HEK293 (cell line): Measurements from ENCODE around the gene GALC.

Source experiments
- CTCF ChIA-PET: fragments of 350-600 bp; formaldehyde crosslinking; extraction: SDS; loops from one replicate; lab custom pipeline; 2021; ENCODE audit warnings: antibody characterized with exemption; lab: Yijun Ruan, JAX
- POLR2A ChIA-PET: fragments of 300-600 bp; formaldehyde crosslinking; extraction: SDS; loops from one replicate; lab custom pipeline; 2020; ENCODE audit warnings: antibody characterized with exemption, inconsistent platforms; lab: Yijun Ruan, JAX
- H3K27ac ChIP-seq: fragments of 200-500 bp; sonication (Bioruptor generic); 2 replicates; pipeline ENCODE4 v1.5.1; 2014; ENCODE audit warnings: low read depth, low read length, control low read depth, inconsistent platforms; ENCODE audit errors: extremely low read depth
- H3K36me3 ChIP-seq, 2 experiments: fragments of 200-500 bp in 1 of 2; sonication (Bioruptor generic) in 1 of 2; 1 replicate in 1 of 2; 2 replicates in 1 of 2; pipeline ENCODE4 v1.5.1; 2014 to 2017; ENCODE audit warnings: inconsistent platforms in 2 of 2, low read length in 2 of 2; ENCODE audit not compliant: control insufficient read depth in 2 of 2, insufficient read depth in 1 of 2
- H3K4me1 ChIP-seq: fragments of 200-500 bp; sonication (Bioruptor generic); 2 replicates; pipeline ENCODE4 v1.5.1; 2014; ENCODE audit warnings: mild to moderate bottlenecking, low read length, inconsistent platforms; ENCODE audit not compliant: control insufficient read depth, insufficient read depth
- H3K4me3 ChIP-seq: 2 replicates; pipeline ENCODE4 v1.5.1; 2011; ENCODE audit warnings: low read depth, mild to moderate bottlenecking, control low read depth, low read length, moderate library complexity
- H3K9me3 ChIP-seq: fragments of 200-500 bp; sonication (Bioruptor generic); 2 replicates; pipeline ENCODE4 v1.5.1; 2014; ENCODE audit warnings: low read depth, low read length, inconsistent platforms; ENCODE audit not compliant: control insufficient read depth, insufficient read depth
- EGR2 ChIP-seq: fragments of 450-650 bp; formaldehyde crosslinking; IDR thresholded peaks from 2 replicates; pipeline ENCODE4 v1.5.1; 2016; ENCODE audit warnings: low read depth, missing biosample characterization, missing genetic modification characterization
- KLF8 ChIP-seq: fragments of 450-650 bp; formaldehyde crosslinking; IDR thresholded peaks from 2 replicates; pipeline ENCODE4 v1.5.1; 2016; ENCODE audit warnings: missing biosample characterization, missing genetic modification characterization
- MYNN ChIP-seq: fragments of 450-650 bp; formaldehyde crosslinking; IDR thresholded peaks from 2 replicates; pipeline ENCODE4 v1.5.1; 2016; ENCODE audit warnings: missing biosample characterization, missing genetic modification characterization, borderline replicate concordance
- OSR2 ChIP-seq: fragments of 450-650 bp; formaldehyde crosslinking; IDR thresholded peaks from 2 replicates; pipeline ENCODE4 v1.5.1; 2016; ENCODE audit warnings: missing biosample characterization, missing genetic modification characterization
- SETDB1 ChIP-seq: IDR thresholded peaks from one replicate; pipeline ENCODE4 v1.6.1; 2017; ENCODE audit warnings: mild to moderate bottlenecking, low read length, moderate library complexity, mixed read lengths; ENCODE audit not compliant: insufficient read length
- SP7 ChIP-seq: fragments of 450-650 bp; formaldehyde crosslinking; IDR thresholded peaks from 2 replicates; pipeline ENCODE4 v1.5.1; 2016; ENCODE audit warnings: missing biosample characterization, missing genetic modification characterization
- ZBTB44 ChIP-seq: fragments of 450-650 bp; IDR thresholded peaks from 2 replicates; pipeline ENCODE4 v1.5.1; 2018; ENCODE audit warnings: missing biosample characterization, mild to moderate bottlenecking, missing genetic modification characterization
- ZNF133 ChIP-seq: fragments of 450-650 bp; formaldehyde crosslinking; IDR thresholded peaks from 2 replicates; pipeline ENCODE4 v1.5.1; 2016; ENCODE audit warnings: missing biosample characterization, missing genetic modification characterization
- ZNF148 ChIP-seq: fragments of 450-650 bp; formaldehyde crosslinking; IDR thresholded peaks from 2 replicates; pipeline ENCODE4 v1.5.0; 2017; ENCODE audit warnings: missing biosample characterization, missing genetic modification characterization, borderline replicate concordance
- ZNF157 ChIP-seq: fragments of 450-650 bp; formaldehyde crosslinking; IDR thresholded peaks from 2 replicates; pipeline ENCODE4 v1.5.1; 2016; ENCODE audit warnings: missing biosample characterization, missing genetic modification characterization
- ZNF223 ChIP-seq: fragments of 450-650 bp; formaldehyde crosslinking; IDR thresholded peaks from 2 replicates; pipeline ENCODE4 v1.5.1; 2016; ENCODE audit warnings: missing biosample characterization, missing genetic modification characterization
- ZNF239 ChIP-seq: fragments of 450-650 bp; formaldehyde crosslinking; IDR thresholded peaks from 2 replicates; pipeline ENCODE4 v1.5.1; 2016; ENCODE audit warnings: missing biosample characterization, missing genetic modification characterization
- ZNF341 ChIP-seq: fragments of 450-650 bp; formaldehyde crosslinking; IDR thresholded peaks from 2 replicates; pipeline ENCODE4; 2016; ENCODE audit warnings: low read depth, missing biosample characterization, missing genetic modification characterization
- ZNF514 ChIP-seq: fragments of 450-650 bp; formaldehyde crosslinking; IDR thresholded peaks from 2 replicates; pipeline ENCODE4 v1.5.1; 2016; ENCODE audit warnings: missing biosample characterization, missing genetic modification characterization
- ZNF548 ChIP-seq: fragments of 450-650 bp; formaldehyde crosslinking; IDR thresholded peaks from 2 replicates; pipeline ENCODE4 v1.5.1; 2016; ENCODE audit warnings: missing biosample characterization, missing genetic modification characterization
- ZNF580 ChIP-seq: fragments of 450-650 bp; formaldehyde crosslinking; IDR thresholded peaks from 2 replicates; pipeline ENCODE4 v1.5.1; 2016; ENCODE audit warnings: missing biosample characterization, missing genetic modification characterization
- ZNF629 ChIP-seq: fragments of 450-650 bp; formaldehyde crosslinking; IDR thresholded peaks from 2 replicates; pipeline ENCODE4 v1.5.1; 2017; ENCODE audit warnings: missing biosample characterization, missing genetic modification characterization
- ZNF670 ChIP-seq: fragments of 450-650 bp; formaldehyde crosslinking; IDR thresholded peaks from 2 replicates; pipeline ENCODE4 v1.5.1; 2016; ENCODE audit warnings: missing biosample characterization, missing genetic modification characterization, low read depth
- ZNF707 ChIP-seq: fragments of 450-650 bp; formaldehyde crosslinking; IDR thresholded peaks from 2 replicates; pipeline ENCODE4 v1.5.1; 2016; ENCODE audit warnings: missing biosample characterization, missing genetic modification characterization
- ZNF747 ChIP-seq: fragments of 450-650 bp; formaldehyde crosslinking; IDR thresholded peaks from 2 replicates; pipeline ENCODE4 v1.5.1; 2016; ENCODE audit warnings: missing biosample characterization, missing genetic modification characterization
- ZNF791 ChIP-seq: fragments of 450-650 bp; formaldehyde crosslinking; IDR thresholded peaks from 2 replicates; pipeline ENCODE4 v1.5.1; 2016; ENCODE audit warnings: missing biosample characterization, missing genetic modification characterization
- ZXDB ChIP-seq: fragments of 450-650 bp; formaldehyde crosslinking; IDR thresholded peaks from 2 replicates; pipeline ENCODE4 v1.5.1; 2016; ENCODE audit warnings: missing biosample characterization, missing genetic modification characterization
- TF ChIP-seq, protein P1 (sequence below): fragments of 450-650 bp; formaldehyde crosslinking; IDR thresholded peaks from 2 replicates; pipeline ENCODE4 v1.5.1; 2016; ENCODE audit warnings: missing biosample characterization, missing genetic modification characterization, low read depth
- TF ChIP-seq, protein P2 (sequence below): fragments of 450-650 bp; formaldehyde crosslinking; IDR thresholded peaks from 2 replicates; pipeline ENCODE4 v1.5.1; 2016; ENCODE audit warnings: missing biosample characterization, missing genetic modification characterization

Gene GALC

DNA sequence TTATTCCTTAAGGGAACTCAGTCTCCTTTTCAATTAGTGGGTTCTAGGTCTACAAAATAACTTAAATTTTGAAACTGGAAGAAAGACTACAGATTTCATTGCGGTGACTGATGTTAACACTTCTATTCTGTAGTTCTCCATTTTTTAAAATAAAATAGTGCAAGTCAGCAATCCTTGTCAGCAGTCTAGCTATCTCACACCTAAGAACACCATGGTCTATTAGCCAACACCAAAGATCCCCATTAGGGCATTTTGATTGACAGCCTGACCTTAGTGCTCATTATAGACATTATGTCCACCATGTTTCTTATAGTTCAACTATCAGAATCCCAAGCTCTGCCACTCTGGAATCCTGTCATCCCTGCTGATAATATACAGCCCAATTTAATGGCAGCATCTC lies 39.4 kb upstream of the GALC start:
- H3K36me3 ChIP-seq = no peaks in the 10 kb centered on the region
- H3K27ac ChIP-seq = no peak overlapping the region
- no peak overlapping the region for H3K4me3 ChIP-seq
- CTCF ChIA-PET = no interaction called here
- H3K4me1 ChIP-seq = no peaks in the 10 kb centered on the region
- TF ChIP-seq OSR2 (tag by site-specific recombination) (no peak), ZBTB44 (tag by site-specific recombination) (no peak), ZNF629 (tag by site-specific recombination) (no peak), SP7 (tag by site-specific recombination) (no peak), ZNF791 (tag by site-specific recombination) (no peak), ZNF133 (tag by site-specific recombination) (no peak), EGR2 (no peak), ZNF514 (tag by site-specific recombination) (no peak), ZNF148 (tag by site-specific recombination) (no peak), ZNF341 (tag by site-specific recombination) (no peak), ZNF223 (no peak)
- POLR2A ChIA-PET = no interaction called here
- H3K9me3 ChIP-seq = no peaks in the 10 kb centered on the region

GRCh38 chr14:88030892-88031291 lies 37.9 kb upstream of the GALC start:
- Histone ChIP-seq H3K9me3 (no peaks in the 10 kb centered on the region), H3K27ac (no peak overlapping the region), H3K36me3 (no peaks in the 10 kb centered on the region), H3K4me1 (no peaks in the 10 kb centered on the region), H3K4me3 (no peak overlapping the region)
- ChIA-PET CTCF (interaction anchor here (0.7 to 1.5 kb wide), 2 partner anchors 13 to 86 kb away, joined by 4 read pairs; no protein-coding TSS in a partner anchor), POLR2A (no interaction called here)
- no peak for TF ChIP-seq ZXDB (tag by site-specific recombination)
- TF ChIP-seq, protein P1, sequence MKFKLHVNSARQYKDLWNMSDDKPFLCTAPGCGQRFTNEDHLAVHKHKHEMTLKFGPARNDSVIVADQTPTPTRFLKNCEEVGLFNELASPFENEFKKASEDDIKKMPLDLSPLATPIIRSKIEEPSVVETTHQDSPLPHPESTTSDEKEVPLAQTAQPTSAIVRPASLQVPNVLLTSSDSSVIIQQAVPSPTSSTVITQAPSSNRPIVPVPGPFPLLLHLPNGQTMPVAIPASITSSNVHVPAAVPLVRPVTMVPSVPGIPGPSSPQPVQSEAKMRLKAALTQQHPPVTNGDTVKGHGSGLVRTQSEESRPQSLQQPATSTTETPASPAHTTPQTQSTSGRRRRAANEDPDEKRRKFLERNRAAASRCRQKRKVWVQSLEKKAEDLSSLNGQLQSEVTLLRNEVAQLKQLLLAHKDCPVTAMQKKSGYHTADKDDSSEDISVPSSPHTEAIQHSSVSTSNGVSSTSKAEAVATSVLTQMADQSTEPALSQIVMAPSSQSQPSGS = 0 out of 2 replicates have a peak, but pooled peaks have one; percentile 9

GRCh38 chr14:88030079-88030478 lies 37.1 kb upstream of the GALC start:
- Histone ChIP-seq H3K4me3 (no peak overlapping the region), H3K27ac (no peak overlapping the region), H3K9me3 (no peaks in the 10 kb centered on the region), H3K4me1 (no peaks in the 10 kb centered on the region), H3K36me3 (no peaks in the 10 kb centered on the region)
- ChIA-PET POLR2A (no interaction called here), CTCF (interaction anchor here (0.7 to 1.5 kb wide), 3 partner anchors 13 to 85 kb away, joined by 3 to 4 read pairs (median 4); no protein-coding TSS in a partner anchor)
- TF ChIP-seq MYNN = no peak
- no peak for TF ChIP-seq ZNF707 (tag by site-specific recombination)
- TF ChIP-seq ZNF148 (tag by site-specific recombination) = no peak
- TF ChIP-seq KLF8 (tag by site-specific recombination) = no peak
- no peak for TF ChIP-seq ZNF747 (tag by site-specific recombination)
- TF ChIP-seq ZNF670 (tag by site-specific recombination) = no peak
- no peak for TF ChIP-seq ZNF580 (tag by site-specific recombination)
- no peak for TF ChIP-seq SETDB1
- TF ChIP-seq, protein P2, sequence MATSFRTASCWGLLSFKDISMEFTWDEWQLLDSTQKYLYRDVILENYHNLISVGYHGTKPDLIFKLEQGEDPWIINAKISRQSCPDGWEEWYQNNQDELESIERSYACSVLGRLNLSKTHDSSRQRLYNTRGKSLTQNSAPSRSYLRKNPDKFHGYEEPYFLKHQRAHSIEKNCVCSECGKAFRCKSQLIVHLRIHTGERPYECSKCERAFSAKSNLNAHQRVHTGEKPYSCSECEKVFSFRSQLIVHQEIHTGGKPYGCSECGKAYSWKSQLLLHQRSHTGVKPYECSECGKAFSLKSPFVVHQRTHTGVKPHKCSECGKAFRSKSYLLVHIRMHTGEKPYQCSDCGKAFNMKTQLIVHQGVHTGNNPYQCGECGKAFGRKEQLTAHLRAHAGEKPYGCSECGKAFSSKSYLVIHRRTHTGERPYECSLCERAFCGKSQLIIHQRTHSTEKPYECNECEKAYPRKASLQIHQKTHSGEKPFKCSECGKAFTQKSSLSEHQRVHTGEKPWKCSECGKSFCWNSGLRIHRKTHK (tag by site-specific recombination) = no peak
- no peak for TF ChIP-seq ZNF548 (tag by site-specific recombination)
- no peak for TF ChIP-seq ZNF157 (tag by site-specific recombination)
- TF ChIP-seq ZNF239 (tag by site-specific recombination) = no peak
